Esophagus (tissue), 2 donors: ENCODE measurements around the gene SESN3. TPM values are rescaled to one million over a fixed set of nuclear protein-coding genes. Genes with fewer than 3 reads are reported as not detected.
"Not testable (repeated sequence)": the region's sequence is repeated elsewhere in the genome, so short reads cannot be mapped to it uniquely, and the experiment has no call there.

Experiments used
- H3K27ac ChIP-seq, 2 donors: one replicate each; pipeline ENCODE4 v1.5.1; 2013; ENCODE audit warnings: low read depth in 2 of 2, mild to moderate bottlenecking in 2 of 2, inconsistent platforms in 1 of 2, low read length in 1 of 2, moderate library complexity in 1 of 2
- H3K27me3 ChIP-seq, 2 donors: one replicate each; pipeline ENCODE4 v1.6.1; 2013; ENCODE audit warnings: low read length in 2 of 2, control low read depth in 1 of 2, mild to moderate bottlenecking in 1 of 2; ENCODE audit not compliant: insufficient read depth in 2 of 2, control insufficient read depth in 1 of 2
- H3K36me3 ChIP-seq, 2 donors: one replicate each; pipeline ENCODE4 v1.6.1; 2013; ENCODE audit warnings: low read length in 1 of 2; ENCODE audit not compliant: control insufficient read depth in 2 of 2, insufficient read depth in 2 of 2
- H3K4me1 ChIP-seq, 2 donors: one replicate each; pipeline ENCODE4 v1.6.1; 2013; ENCODE audit warnings: low read length in 1 of 2; ENCODE audit not compliant: control insufficient read depth in 2 of 2, insufficient read depth in 2 of 2
- H3K4me3 ChIP-seq, 2 donors: one replicate each; pipeline ENCODE4 v1.5.1; 2013; ENCODE audit warnings: low read length in 2 of 2, mild to moderate bottlenecking in 2 of 2, low read depth in 1 of 2, moderate library complexity in 1 of 2
- H3K9me3 ChIP-seq, 2 donors: one replicate each; pipeline ENCODE4 v1.6.1; 2013; ENCODE audit warnings: mild to moderate bottlenecking in 2 of 2, low read depth in 1 of 2, low read length in 1 of 2, moderate library complexity in 1 of 2; ENCODE audit not compliant: control insufficient read depth in 2 of 2, insufficient read depth in 1 of 2
- WGBS, 2 donors: extraction: QIAGEN DNeasy Blood & Tissue Kit; methylation state at CpG; one replicate each; pipeline ENCODE4 v1.1.7; 2013; 5-methylcytosine and 5-hydroxymethylcytosine counted together
- polyA plus RNA-seq, 2 donors: library from polyadenylated mRNA; stranded (reverse); fragments of 200-250 nt; gene quantifications; one replicate each; pipeline ENCODE4 v1.2.3, GENCODE V29; 2013
- donor health status: healthy with polysubstance abuse.
- donor health status: Bipolar disorder and iron deficiency.

Gene SESN3
- polyA plus RNA-seq, 2 donors = 3.7 TPM

DNA sequence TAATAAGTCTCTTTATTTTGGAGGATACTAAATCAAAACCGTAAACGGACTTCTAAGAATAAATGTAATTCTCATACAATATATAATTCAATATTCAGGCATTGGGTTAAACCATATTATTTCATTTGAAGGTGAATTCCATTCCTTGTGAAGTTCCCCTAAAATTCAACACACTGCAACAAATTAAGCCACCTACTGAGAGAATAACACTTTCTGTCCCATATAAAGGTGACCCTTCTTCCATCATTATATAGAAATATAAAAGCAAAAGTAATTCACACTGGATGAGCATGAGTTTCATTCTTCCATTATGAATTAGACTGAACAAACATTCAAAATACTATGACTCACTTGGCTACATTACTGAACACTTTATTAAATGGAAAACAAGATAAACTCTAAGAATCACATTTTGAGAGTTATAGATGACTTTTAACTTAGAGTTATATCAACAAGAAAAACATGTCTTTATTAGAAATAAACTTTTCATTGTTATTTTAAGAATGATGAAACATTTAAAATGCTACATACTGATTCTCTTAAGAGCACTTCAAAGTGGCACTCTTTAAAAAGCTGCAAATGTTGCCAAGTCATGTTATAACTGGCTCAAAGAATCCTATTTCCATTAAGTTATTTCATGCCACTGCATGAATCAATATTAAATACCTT, 2.8 kb downstream of the SESN3 start:
- H3K4me1 ChIP-seq = no peaks in the 10 kb centered on the region
- H3K36me3 ChIP-seq = no peaks in the 10 kb centered on the region
- WGBS, 2 donors = 38 to 52% methylated on average over 2 of the region's 2 CpGs
- no peaks in the 10 kb centered on the region for H3K9me3 ChIP-seq
- no peak overlapping the region for H3K27ac ChIP-seq
- peak overlapping the region in 1 of 2 donors; percentile 98 for H3K4me3 ChIP-seq
- H3K27me3 ChIP-seq = no peaks in the 10 kb centered on the region

GRCh38 chr11:95227060-95227459, 3.9 kb downstream of the SESN3 start:
- H3K27me3 ChIP-seq, H3K36me3 ChIP-seq, H3K27ac ChIP-seq, H3K9me3 ChIP-seq, H3K4me1 ChIP-seq, H3K4me3 ChIP-seq: not testable (repeated sequence)
- 72 to 73% methylated on average over 6 of the region's 6 CpGs for WGBS, 2 donors

- H3K27ac ChIP-seq = no peak overlapping the region
- WGBS, 2 donors = 64 to 72% methylated on average over 3 of the region's 3 CpGs
- H3K27me3 ChIP-seq = no peaks in the 10 kb centered on the region
- H3K36me3 ChIP-seq = no peaks in the 10 kb centered on the region
- H3K4me1 ChIP-seq = no peaks in the 10 kb centered on the region
- H3K4me3 ChIP-seq = no peak overlapping the region
- H3K9me3 ChIP-seq = no peaks in the 10 kb centered on the region
Measured at GRCh38 chr11:95222817-95223216, 8.2 kb downstream of the SESN3 start.

DNA sequence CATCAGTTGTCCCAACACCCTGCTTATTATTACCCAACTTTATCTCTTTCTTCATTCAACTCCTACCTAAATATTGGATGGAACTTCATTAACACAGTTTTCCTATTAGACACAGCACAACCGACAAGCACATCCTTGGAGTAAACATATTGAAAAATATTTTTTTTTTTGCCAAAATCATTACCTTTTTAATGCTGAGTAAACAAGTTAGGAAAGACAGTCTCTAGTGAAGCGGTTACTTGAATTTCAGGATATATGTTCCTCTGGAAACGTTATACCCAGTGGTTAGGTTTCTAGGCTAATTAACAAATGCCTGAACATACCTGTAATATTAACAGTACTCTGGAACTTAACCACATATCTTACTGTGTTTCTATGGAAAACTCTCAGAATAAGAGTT, 11.4 kb downstream of the SESN3 start:
- Histone ChIP-seq H3K4me1 (no peaks in the 10 kb centered on the region), H3K27me3 (no peaks in the 10 kb centered on the region), H3K27ac (no peak overlapping the region), H3K4me3 (no peak overlapping the region), H3K9me3 (no peaks in the 10 kb centered on the region), H3K36me3 (no peaks in the 10 kb centered on the region)
- WGBS, 2 donors = 84 to 86% methylated on average over 3 of the region's 3 CpGs

GRCh38 chr11:95218149-95218548, 12.9 kb downstream of the SESN3 start:
- Histone ChIP-seq H3K4me1 (no peaks in the 10 kb centered on the region), H3K4me3 (no peak overlapping the region), H3K27ac (no peak overlapping the region), H3K36me3 (no peaks in the 10 kb centered on the region), H3K9me3 (no peaks in the 10 kb centered on the region), H3K27me3 (no peaks in the 10 kb centered on the region)
- WGBS, 2 donors = 96 to 100% methylated on average over 2 of the region's 2 CpGs

- Histone ChIP-seq H3K36me3 (no peaks in the 10 kb centered on the region), H3K4me3 (no peak overlapping the region), H3K4me1 (no peaks in the 10 kb centered on the region), H3K27me3 (no peaks in the 10 kb centered on the region), H3K9me3 (no peaks in the 10 kb centered on the region), H3K27ac (no peak overlapping the region)
- 54 to 96% methylated on average over 1 of the region's 1 CpG for WGBS, 2 donors
Measured at GRCh38 chr11:95212609-95213008, 18.4 kb downstream of the SESN3 start.

DNA sequence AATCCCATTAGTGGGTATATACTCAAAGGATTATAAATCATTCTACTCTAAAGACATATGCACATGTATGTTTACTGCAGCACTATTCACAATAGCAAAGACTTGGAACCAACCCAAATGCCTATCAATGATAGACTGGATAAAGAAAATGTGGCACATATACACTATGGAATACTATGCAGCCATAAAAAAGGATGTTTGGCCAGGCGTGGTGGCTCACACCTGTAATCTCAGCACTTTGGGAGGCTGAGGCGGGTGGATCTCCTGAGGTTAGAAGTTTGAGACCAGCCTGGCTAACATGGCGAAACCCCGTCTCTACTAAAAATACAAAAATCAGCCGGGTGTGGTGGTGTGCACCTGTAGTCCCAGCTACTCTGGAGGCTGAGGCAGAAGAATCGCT, 21.5 kb downstream of the SESN3 start:
- not testable (repeated sequence) for H3K9me3 ChIP-seq, H3K27ac ChIP-seq, H3K4me1 ChIP-seq, H3K4me3 ChIP-seq, H3K27me3 ChIP-seq, H3K36me3 ChIP-seq
- WGBS, 2 donors = 90 to 92% methylated on average over 6 of the region's 6 CpGs

DNA sequence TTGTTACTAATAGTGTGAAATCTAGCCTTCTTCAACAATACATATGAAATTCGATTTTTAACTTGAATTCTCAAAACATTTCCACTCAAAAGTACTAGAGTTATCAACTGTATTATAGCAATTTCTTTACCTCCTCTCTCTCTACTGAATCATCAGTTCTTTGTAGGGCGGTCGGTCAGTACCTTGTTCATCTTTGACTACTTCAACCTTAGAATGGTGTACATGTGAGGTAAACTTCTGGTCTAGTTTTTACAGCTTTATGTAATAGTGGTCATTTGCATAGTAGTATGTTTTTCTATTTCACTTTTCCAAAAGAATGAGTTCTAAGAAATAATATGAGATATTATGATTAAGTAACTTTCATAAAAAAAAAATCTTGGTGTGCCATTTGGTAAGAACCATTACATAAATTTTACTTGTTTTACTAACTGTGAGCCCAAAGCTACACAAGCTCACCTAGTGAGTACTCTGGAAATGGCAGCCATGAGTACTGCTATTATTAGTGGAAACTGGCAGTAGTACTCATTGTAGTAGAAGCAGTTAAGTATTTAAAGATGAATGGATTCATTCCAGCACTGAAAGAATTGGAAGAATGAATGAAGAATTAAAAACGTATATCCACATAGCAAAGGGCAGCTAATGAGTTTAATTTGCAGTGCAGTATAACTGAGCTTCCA, 30.1 kb downstream of the SESN3 start:
- Histone ChIP-seq H3K4me3 (no peak overlapping the region), H3K27me3 (no peaks in the 10 kb centered on the region), H3K27ac (no peak overlapping the region), H3K36me3 (no peaks in the 10 kb centered on the region), H3K9me3 (no peaks in the 10 kb centered on the region), H3K4me1 (no peaks in the 10 kb centered on the region)
- WGBS, 2 donors = 77 to 82% methylated on average over 4 of the region's 4 CpGs

DNA sequence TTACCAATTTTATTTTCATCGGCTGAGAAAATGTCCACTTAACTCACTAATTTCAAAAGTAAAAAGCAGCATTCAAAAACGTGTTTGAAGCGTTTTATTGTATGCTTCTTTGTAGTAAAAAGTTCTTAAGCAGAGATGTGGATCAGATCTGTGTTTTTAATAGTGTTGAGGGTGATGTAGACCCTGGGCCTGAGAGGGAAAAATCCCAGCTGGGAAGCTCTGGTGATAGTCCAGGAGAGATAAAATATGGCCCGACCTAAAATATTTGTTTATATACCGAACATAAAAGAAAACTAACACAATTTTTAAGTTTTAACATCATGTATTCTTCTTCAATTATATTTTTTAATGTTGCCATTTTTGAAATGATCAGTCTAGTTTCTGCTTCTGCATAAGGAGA, 35.2 kb downstream of the SESN3 start:
- Histone ChIP-seq H3K9me3 (no peaks in the 10 kb centered on the region), H3K27ac (no peak overlapping the region), H3K27me3 (no peaks in the 10 kb centered on the region), H3K4me3 (no peak overlapping the region), H3K36me3 (no peaks in the 10 kb centered on the region), H3K4me1 (no peaks in the 10 kb centered on the region)
- WGBS, 2 donors = 62 to 69% methylated on average over 5 of the region's 5 CpGs

DNA sequence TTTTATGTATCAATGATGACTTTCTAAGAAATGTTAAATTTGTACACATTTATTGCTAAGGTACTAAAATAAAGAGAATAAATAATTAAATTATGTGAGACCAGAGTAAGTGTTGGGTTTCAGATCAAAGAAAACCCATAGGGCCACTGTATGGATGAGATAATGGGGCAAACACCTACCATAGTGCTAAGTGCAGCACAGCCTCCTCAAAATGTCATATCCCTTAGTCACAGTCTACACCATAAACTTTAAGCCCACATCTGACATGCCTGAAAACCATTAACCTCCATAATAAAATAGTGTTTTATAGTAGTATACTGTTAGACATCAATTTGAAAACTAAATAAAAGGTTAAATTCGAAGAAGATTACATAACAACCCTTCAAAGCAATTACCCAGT, 37.5 kb downstream of the SESN3 start:
- Histone ChIP-seq H3K27ac (no peak overlapping the region), H3K4me1 (no peaks in the 10 kb centered on the region), H3K27me3 (no peaks in the 10 kb centered on the region), H3K36me3 (no peaks in the 10 kb centered on the region), H3K4me3 (no peak overlapping the region), H3K9me3 (no peaks in the 10 kb centered on the region)
- WGBS, 2 donors = 90 to 94% methylated on average over 1 of the region's 1 CpG
